Right hindlimb (tissue), 1 donor: ENCODE results near the gene WFS1.

Experiments used
- DNase-seq: peaks from one replicate; pipeline ENCODE4 v3.0.0-alpha.2; 2018

WFS1 gene

GRCh38 chr4:6342530-6343293 is 73.1 kb downstream of the WFS1 start:
- peak; percentile 57 for DNase-seq

GRCh38 chr4:6343939-6344408 is 74.3 kb downstream of the WFS1 start:
- no peak for DNase-seq

DNA sequence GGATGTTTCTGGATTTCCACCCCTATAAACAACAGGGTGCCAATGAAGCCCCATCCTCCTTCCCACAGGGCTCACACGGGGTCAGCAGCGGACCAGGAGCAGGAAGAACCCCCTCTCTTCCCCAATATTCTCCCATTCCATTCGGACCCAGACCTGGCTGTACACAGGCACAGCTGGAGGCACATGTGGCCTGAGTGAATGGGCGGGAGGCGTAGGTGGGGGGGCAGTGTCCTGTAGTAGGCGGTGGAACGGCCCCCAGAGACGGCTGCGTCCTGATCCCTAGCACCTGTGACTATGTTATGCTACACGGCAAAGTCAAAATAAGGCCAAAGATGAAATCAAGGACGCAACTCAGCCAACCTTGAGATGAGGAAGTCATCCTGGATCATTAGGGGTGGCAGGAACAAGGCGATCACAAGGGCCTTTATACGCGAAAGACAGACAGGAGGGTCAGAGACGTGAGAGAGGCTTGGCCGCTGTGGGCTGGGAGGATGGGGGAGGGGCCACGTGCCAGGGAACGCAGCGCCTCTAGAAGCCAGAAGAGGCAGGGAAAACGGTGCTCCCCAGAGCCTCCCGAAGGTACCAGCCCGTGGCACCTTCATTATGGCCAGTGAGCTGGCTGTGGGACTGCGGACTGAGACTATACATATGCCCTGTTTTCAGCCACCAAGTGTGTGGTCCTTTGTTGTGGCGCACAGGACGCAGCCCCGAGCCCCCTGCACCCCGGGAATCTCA is 75.6 kb downstream of the WFS1 start:
- no peak for DNase-seq

- no peak for DNase-seq
Measured at GRCh38 chr4:6345866-6346265, 76.2 kb downstream of the WFS1 start.

GRCh38 chr4:6346373-6347110 is 76.9 kb downstream of the WFS1 start:
- no peak for DNase-seq

DNA sequence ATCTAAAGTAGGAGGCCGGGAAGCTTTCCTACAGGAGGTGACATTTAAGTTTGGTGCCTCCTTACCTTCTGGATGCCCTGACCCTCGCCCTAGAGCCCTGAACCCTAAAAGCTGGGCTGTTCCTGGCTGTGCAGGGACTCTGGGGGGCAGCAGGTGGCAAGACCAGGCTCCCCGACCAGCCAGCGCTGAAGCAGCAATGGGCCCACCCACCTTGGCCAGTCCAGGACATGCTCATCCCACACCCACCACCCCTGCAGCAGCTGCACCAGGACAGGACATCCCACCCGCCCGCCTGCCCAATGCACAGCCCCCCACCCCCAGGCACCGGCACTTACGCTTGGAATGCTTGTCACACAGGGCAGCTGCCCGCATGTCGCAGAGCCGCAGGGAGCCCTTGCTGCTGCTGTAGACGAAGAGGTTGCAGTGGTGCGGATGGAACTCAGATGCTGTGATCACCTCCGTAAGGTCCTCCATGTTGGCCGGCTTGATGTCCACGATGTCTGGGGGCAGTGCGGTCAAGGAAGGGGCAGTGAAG is 77.9 kb downstream of the WFS1 start:
- DNase-seq, result no peak

DNA sequence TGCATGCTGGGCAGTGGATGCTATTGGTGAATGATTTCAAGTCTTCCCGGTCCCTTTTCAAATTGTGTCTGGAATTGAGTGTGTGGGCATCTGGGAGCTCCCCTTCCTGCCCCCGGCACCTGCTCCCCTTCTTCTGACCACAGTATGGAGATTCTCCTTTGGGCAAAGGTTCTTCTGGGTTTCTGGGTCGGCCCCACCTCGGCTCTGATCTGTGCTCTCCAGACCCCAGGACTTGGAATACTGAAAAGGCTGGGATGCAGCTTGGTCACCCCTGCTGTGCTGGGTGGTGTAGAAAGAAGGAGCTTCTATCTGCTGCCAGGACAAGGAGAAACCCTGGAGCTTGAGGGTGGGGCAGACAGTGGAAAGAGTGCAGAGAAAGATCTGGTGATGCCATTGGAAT is 78.8 kb downstream of the WFS1 start:
- DNase-seq, result no peak

DNA sequence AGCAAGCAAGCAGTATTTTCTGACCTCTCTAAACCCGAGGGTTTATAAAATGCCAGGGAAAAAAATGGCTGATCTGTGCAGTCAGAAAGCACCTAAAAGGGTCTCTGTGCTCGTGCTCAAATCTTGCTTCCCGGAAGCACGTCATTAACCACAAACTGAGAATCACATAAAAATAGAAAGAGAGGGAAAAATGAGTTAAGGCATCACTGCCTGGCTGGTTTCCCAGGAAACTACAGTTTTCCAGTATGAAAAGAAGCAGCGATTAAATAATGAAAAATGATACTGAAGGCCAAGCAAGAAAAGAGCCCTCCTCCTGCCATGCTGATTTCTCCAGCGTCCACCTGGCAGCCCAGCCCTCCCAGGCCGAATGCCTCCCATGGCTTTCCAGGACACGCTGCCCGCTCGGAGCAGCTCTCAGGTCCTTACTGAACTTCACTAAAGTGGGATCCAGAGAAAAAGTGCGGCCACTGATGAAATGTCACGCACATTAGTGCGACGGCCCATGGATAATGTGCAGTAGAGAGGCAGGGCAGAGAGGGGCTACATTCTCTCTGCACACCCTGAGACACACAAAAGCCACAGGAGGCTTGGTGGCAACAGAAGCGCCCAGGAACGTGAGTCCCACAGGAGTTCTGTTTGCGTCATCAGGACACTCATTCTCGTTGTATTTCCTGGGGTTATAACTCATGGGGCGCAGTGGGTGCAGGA is 80.4 kb downstream of the WFS1 start:
- DNase-seq, result no peak

- DNase-seq, result no peak
Measured at GRCh38 chr4:6350646-6351045, 81.0 kb downstream of the WFS1 start.

DNA sequence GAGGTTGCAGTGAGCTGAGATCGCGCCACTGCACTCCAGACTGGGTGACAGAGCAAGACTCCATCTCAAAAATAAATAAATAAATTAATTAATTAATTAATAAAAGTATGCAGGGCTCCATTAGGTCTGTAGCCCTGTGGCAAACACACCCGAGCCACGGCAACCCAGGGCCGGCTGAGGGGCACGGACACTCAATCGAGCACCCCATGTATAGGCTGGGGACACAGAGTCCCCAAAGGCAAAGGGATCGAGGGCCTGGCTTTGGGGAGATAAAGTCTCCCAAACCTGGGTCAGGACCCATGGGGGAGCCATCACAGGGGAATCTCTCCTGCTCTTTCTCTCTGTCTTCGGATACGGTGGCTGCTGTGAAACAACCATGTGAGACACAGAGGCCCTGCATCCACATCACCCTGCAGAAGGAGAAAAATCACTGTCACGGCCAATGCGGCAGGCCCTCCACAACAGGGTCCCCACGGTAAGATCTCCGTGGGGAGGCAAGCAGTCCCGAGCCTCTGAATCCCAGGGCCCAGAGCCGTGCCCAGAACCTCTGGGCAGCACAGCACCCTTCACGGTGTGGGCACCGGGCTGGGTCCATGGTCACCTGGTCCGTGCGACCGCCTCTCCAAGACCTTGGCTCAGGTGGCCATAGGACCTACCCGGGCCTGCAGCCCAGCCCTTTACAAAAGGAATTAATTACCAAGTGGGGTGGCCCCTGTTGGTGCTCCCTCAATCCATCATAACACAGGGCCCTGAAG is 81.8 kb downstream of the WFS1 start:
- no peak for DNase-seq

DNA sequence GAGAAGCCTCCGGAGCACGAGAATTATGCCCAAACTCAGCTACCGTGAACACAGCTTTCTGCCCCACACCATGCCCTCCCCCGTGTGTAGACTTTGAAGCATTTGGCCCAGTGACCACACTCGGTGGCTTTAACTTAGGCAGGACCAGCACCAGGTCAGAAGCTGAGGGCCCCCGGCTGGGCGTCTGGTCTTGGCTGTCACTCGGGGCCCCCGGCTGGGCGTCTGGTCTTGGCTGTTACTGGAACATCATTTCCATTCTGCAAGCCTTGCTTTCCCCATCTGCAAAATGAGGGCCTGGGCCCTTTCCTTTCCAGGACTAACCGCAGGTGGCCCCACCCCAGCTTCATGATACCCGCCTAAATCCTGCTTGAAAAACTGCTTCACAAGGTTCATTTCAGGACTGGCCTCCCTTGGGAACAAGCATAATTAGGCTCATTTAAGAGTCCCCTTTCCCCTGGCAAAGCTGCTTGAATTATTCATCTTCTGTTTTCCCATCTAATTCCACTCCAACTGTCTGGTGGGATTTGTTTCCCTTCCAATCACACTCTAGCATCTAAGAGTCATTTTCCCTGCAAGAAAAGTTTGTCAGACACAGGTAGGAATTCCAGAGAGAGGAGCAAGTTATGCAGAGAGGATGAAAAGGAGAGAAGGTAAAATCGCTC is 82.5 kb downstream of the WFS1 start:
- DNase-seq, result no peak
